Motor neuron (in vitro differentiated cells): ENCODE results near the gene TMEM252. TPM values are rescaled to one million over a fixed set of nuclear protein-coding genes. Genes with fewer than 3 reads are reported as not detected.

Experiments used
- ATAC-seq, 8 experiments: fragments of 200-7000 bp; cut with Tn5 transposase; replicated peaks in 6 of 8; 2 replicates each; pipeline ENCODE4 v1.8.0; 2021; ENCODE audit warnings: mild to moderate bottlenecking in 8 of 8, moderate library complexity in 8 of 8
- H3K27ac ChIP-seq, 2 donors: fragments of 250-450 bp; sonication (Bioruptor Pico); 2 replicates each; pipeline ENCODE4 v1.9.0; 2021; ENCODE audit warnings: antibody characterized with exemption in 2 of 2, mild to moderate bottlenecking in 2 of 2, moderate library complexity in 1 of 2
- H3K4me1 ChIP-seq, 2 donors: fragments of 250-450 bp; sonication (Bioruptor Pico); replicated peaks in 1 of 2; 2 replicates each; pipeline ENCODE4 v1.6.1; 2021; ENCODE audit warnings: antibody characterized with exemption in 2 of 2, mild to moderate bottlenecking in 2 of 2, moderate library complexity in 1 of 2
- H3K4me3 ChIP-seq, 5 donors: fragments of 250-450 bp; sonication (Bioruptor Pico); 2 replicates each; pipeline ENCODE4 v1.9.0; 2021; ENCODE audit warnings: antibody characterized with exemption in 5 of 5, mild to moderate bottlenecking in 5 of 5, moderate library complexity in 4 of 5
- whole genome bisulfite sequencing, 10 experiments: fragments of 450-650 bp; shearing (Covaris generic); methylation state at CpG; one replicate each; pipeline ENCODE4 v1.0.0; 2022; 5-methylcytosine and 5-hydroxymethylcytosine counted together
- in situ Hi-C, 9 experiments: fragments of 400-800 bp; cut with MboI; loops; one replicate each; pipeline ENCODE4 v1.15.0; 2021; ENCODE audit warnings: low sequenced_read_pairs in 9 of 9, low pct_unique_long_range_greater_than_20kb in 2 of 9; ENCODE audit not compliant: unreplicated experiment in 9 of 9
- total RNA-seq, 8 experiments: library from RNA; unstranded; fragments of 300-600 nt; gene quantifications; 2 replicates each; pipeline versions ENCODE4 v1.2.3 to v1.2.4, GENCODE V29; 2022

TMEM252 gene
- total RNA-seq, 8 experiments from 2014 or later, result 0.62 TPM; not detected in 7

DNA sequence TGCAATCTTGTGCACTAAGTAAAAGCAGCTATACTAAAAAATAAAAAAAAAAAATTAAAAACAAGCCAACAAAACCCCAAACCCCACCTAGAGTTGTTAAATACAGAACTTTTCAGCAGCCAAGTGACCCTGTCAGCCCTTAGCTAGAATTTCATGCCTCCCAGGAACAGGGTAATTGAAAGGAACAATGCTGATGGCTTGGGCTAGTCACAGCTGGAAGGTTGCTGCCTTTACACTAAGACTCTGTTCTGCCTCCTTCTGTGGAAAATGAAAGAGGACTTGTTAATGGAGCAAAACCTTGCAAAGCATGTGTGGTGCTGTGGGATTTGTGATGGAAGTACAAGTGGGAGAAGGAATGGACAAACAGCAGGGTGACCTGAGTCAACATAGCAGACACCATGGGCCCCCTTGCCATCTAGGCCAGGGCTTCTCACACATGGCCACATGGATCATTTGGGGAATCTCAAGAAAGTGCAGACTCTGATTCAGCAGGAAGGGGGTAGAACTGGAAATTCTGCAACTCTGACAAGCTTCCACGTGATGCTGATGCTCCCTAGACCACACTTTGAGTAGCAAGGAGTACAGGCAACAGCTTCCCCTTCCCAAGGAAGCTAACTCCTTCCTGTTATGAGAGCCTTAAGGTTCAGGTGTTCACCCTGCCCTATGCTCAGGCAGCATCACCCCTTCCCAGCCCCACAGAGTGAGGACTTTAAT lies 14.9 kb upstream of the TMEM252 start:
- 40% methylated on average over 1 of the region's 1 CpG; no CpG with 5 or more reads in 9 of the 10 experiments for WGBS, 10 experiments
- H3K4me3 ChIP-seq, result no peak overlapping the region
- peak in 2 of 8 experiments; percentile 26 to 28 for ATAC-seq
- no peaks in the 10 kb centered on the region for H3K4me1 ChIP-seq
- in situ Hi-C loops, result no loop called here
- no peak overlapping the region for H3K27ac ChIP-seq

GRCh38 chr9:68552700-68553476 lies 12.2 kb upstream of the TMEM252 start:
- Histone ChIP-seq H3K4me3 (no peak overlapping the region), H3K4me1 (no peaks in the 10 kb centered on the region), H3K27ac (no peak overlapping the region)
- ATAC-seq, result peak in 7 of 8 experiments; percentile 25 to 86 (median 60)
- 0 to 79% (median 48%) methylated on average over 3 of the region's 3 CpGs; no CpG with 5 or more reads in 3 of the 10 experiments for WGBS, 10 experiments
- in situ Hi-C loops, result no loop called here

DNA sequence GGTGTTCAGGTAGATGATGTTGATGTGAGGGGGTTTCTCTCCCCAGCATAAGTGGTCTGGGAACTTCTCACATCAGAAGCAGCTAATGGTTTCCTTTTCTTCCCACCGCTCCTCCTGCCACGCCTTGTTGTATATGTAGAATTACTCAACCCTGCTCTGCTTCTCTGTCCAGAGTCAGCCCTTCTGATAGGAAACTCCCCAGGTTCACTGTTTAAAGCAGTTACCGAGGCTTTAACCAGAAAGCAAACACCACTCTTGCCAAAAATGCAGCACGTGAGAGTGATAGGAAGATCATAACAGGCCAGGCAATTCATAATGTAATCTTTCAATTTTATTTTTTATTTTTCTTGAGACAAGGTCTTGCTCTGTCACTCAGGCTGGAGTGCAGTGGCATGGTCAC lies 10.5 kb upstream of the TMEM252 start:
- in situ Hi-C loops, result no loop called here
- 20 to 100% (median 75%) methylated on average over 1 to 4 of the region's 4 CpGs; no CpG with 5 or more reads in 3 of the 10 experiments for WGBS, 10 experiments
- H3K27ac ChIP-seq, result no peak overlapping the region
- peak in 2 of 8 experiments; percentile 25 to 55 for ATAC-seq
- H3K4me3 ChIP-seq, result no peak overlapping the region
- no peaks in the 10 kb centered on the region for H3K4me1 ChIP-seq

GRCh38 chr9:68548241-68548640 lies 7.6 kb upstream of the TMEM252 start:
- WGBS, 10 experiments, result 0 to 86% (median 17%) methylated on average over 1 to 2 of the region's 3 CpGs; no CpG with 5 or more reads in 1 of the 10 experiments
- H3K4me3 ChIP-seq, result no peak overlapping the region
- H3K4me1 ChIP-seq, result no peaks in the 10 kb centered on the region
- no peak overlapping the region for H3K27ac ChIP-seq
- in situ Hi-C loops, result no loop called here
- ATAC-seq, result peak in 2 of 8 experiments; percentile 43 to 45

- no peak for ATAC-seq
- Histone ChIP-seq H3K27ac (no peak overlapping the region), H3K4me1 (no peaks in the 10 kb centered on the region), H3K4me3 (no peak overlapping the region)
- in situ Hi-C loops, result no loop called here
Measured at GRCh38 chr9:68547417-68547816, 6.7 kb upstream of the TMEM252 start.

GRCh38 chr9:68546596-68547390 lies 6.1 kb upstream of the TMEM252 start:
- WGBS, 10 experiments, result 41 to 95% (median 87%) methylated on average over 1 to 6 of the region's 6 CpGs; no CpG with 5 or more reads in 1 of the 10 experiments
- in situ Hi-C loops, result no loop called here
- Histone ChIP-seq H3K4me3 (no peak overlapping the region), H3K4me1 (no peaks in the 10 kb centered on the region), H3K27ac (no peak overlapping the region)
- no peak for ATAC-seq

GRCh38 chr9:68545033-68545705 lies 4.5 kb upstream of the TMEM252 start:
- in situ Hi-C loops, result no loop called here
- Histone ChIP-seq H3K4me1 (no peaks in the 10 kb centered on the region), H3K4me3 (no peak overlapping the region), H3K27ac (no peak overlapping the region)
- no peak for ATAC-seq
- 0 to 100% (median 92%) methylated on average over 1 to 3 of the region's 3 CpGs for WGBS, 10 experiments

DNA sequence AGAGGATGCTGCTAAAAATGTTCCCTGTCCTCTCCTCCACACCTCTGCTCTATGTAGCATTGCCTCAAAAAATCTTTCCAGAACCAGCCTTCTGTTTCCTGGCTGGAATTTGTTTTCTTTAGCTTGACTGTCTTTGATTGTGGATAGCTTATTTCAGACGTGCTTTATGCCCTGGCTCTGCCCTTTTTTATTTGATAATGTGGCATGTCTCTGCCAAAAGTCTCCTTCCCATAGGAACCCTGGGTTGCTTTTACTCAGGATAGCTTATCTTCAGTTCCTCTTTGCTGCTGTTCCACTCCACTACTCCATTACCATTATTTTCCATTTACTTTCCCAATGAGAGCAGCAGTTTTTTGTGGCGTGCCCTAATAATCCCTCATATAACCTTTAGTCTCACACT lies 885 bp upstream of the TMEM252 start:
- WGBS, 10 experiments, result 0 to 90% (median 50%) methylated on average over 1 to 2 of the region's 2 CpGs; no CpG with 5 or more reads in 3 of the 10 experiments
- in situ Hi-C loops, result no loop called here
- Histone ChIP-seq H3K4me1 (no peaks in the 10 kb centered on the region), H3K4me3 (no peak overlapping the region), H3K27ac (no peak overlapping the region)
- no peak for ATAC-seq

GRCh38 chr9:68538200-68538599 lies 2.5 kb downstream of the TMEM252 start:
- H3K4me1 ChIP-seq, result no peaks in the 10 kb centered on the region
- no peak for ATAC-seq
- H3K4me3 ChIP-seq, result no peak overlapping the region
- in situ Hi-C loops, result no loop called here
- 0 to 100% (median 86%) methylated on average over 1 to 3 of the region's 3 CpGs; no CpG with 5 or more reads in 4 of the 10 experiments for WGBS, 10 experiments
- no peak overlapping the region for H3K27ac ChIP-seq

DNA sequence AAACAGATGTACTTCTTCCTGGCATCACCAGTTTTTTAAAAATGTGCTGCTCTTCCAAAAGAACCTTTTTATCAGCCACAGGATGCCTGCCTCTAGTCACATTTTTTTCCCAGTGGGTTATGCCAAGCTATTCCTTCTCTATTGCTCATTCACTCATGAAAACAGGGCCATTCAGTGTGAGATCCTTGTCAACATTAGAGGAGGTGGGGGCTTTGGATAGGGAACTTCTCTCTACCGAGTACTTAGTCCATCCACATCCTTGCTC lies 3.1 kb downstream of the TMEM252 start:
- no peak for ATAC-seq
- Histone ChIP-seq H3K27ac (no peak overlapping the region), H3K4me1 (no peaks in the 10 kb centered on the region), H3K4me3 (no peak overlapping the region)
- 11 to 100% (median 86%) methylated on average over 1 of the region's 1 CpG; no CpG with 5 or more reads in 5 of the 10 experiments for WGBS, 10 experiments
- in situ Hi-C loops, result no loop called here

- 0 to 100% (median 81%) methylated on average over 1 to 7 of the region's 10 CpGs; no CpG with 5 or more reads in 2 of the 10 experiments for WGBS, 10 experiments
- ATAC-seq, result peak in 1 of 8 experiments; percentile 16
- in situ Hi-C loops, result no loop called here
- no peak overlapping the region for H3K4me3 ChIP-seq
- no peak overlapping the region for H3K27ac ChIP-seq
- no peaks in the 10 kb centered on the region for H3K4me1 ChIP-seq
Measured at GRCh38 chr9:68536876-68537615, 3.6 kb downstream of the TMEM252 start.

GRCh38 chr9:68533678-68534077 lies 7.0 kb downstream of the TMEM252 start:
- Histone ChIP-seq H3K4me3 (no peak overlapping the region), H3K4me1 (no peaks in the 10 kb centered on the region), H3K27ac (no peak overlapping the region)
- in situ Hi-C loops, result no loop called here
- peak in 4 of 8 experiments; percentile 54 to 77 (median 62) for ATAC-seq
- WGBS, 10 experiments, result 0 to 78% (median 19%) methylated on average over 1 to 3 of the region's 3 CpGs; no CpG with 5 or more reads in 4 of the 10 experiments
